Activated T-helper 2 cell treated with anti-CD3 and anti-CD28 coated beads, Interferon-gamma antibody, Interleukin-2, Interleukin-4, amounts not matched to agents 10 μg/mL and 5 μg/mL and 100 μg/mL, durations not matched to agents 14 hours and 24 hours and 36 hours (primary cell): ENCODE data around the gene MATK. TPM values are rescaled to one million over a fixed set of nuclear protein-coding genes. Genes with fewer than 3 reads are reported as not detected.

Source experiments
- DNase-seq: peaks from one replicate; pipeline ENCODE4 v3.0.0; 2021; ENCODE audit warnings: low spot score
- H3K27ac Mint-ChIP-seq: one replicate; pipeline ENCODE4 v1.8.0; 2021; ENCODE audit warnings: mixed read lengths
- H3K27me3 Mint-ChIP-seq: one replicate; pipeline ENCODE4 v1.8.0; 2021; ENCODE audit warnings: low read depth, mixed read lengths
- H3K36me3 Mint-ChIP-seq: one replicate; pipeline ENCODE4 v1.8.0; 2021; ENCODE audit warnings: low read depth, mixed read lengths
- H3K4me1 Mint-ChIP-seq: one replicate; pipeline ENCODE4 v1.8.0; 2021; ENCODE audit warnings: low read depth, mixed read lengths
- H3K4me3 Mint-ChIP-seq: one replicate; pipeline ENCODE4 v1.8.0; 2021; ENCODE audit warnings: low read depth, mild to moderate bottlenecking, moderate library complexity, mixed read lengths
- H3K9me3 Mint-ChIP-seq: one replicate; pipeline ENCODE4 v1.8.0; 2021; ENCODE audit warnings: mixed read lengths
- intact Hi-C: fragments of 100-400 bp; cut with micrococcal nuclease; formaldehyde crosslinking; loops from one replicate; pipeline ENCODE4 v1.15.1; 2023
- total RNA-seq: library from RNA; stranded (reverse); gene quantifications from 2 replicates; pipeline ENCODE4 v1.2.3, GENCODE V29; 2022

MATK gene
- total RNA-seq, 1 donor from 2014 or later: 25.4 TPM

- Mint-ChIP-seq H3K36me3 (peaks cover 11% of the 10 kb centered on the region), H3K27me3 (peaks cover 4% of the 10 kb centered on the region), H3K4me3 (no peak overlapping the region), H3K4me1 (peaks cover 9% of the 10 kb centered on the region), H3K27ac (no peak overlapping the region), H3K9me3 (peaks cover 10% of the 10 kb centered on the region)
- no peak for DNase-seq
- intact Hi-C loops: no loop called here
These were observed 7.6 kb upstream of the MATK start for GRCh38 chr19:3793799-3794198.

- intact Hi-C loops: no loop called here
- Mint-ChIP-seq H3K4me3 (no peak overlapping the region), H3K9me3 (peaks cover 10% of the 10 kb centered on the region), H3K4me1 (peaks cover 6% of the 10 kb centered on the region), H3K27ac (no peak overlapping the region), H3K36me3 (peaks cover 7% of the 10 kb centered on the region), H3K27me3 (peaks cover 4% of the 10 kb centered on the region)
- DNase-seq: no peak
These were observed 5.9 kb upstream of the MATK start for GRCh38 chr19:3792114-3792513.

- Mint-ChIP-seq H3K4me3 (no peak overlapping the region), H3K9me3 (no peaks in the 10 kb centered on the region), H3K27me3 (no peaks in the 10 kb centered on the region), H3K27ac (no peak overlapping the region), H3K4me1 (peaks cover 4% of the 10 kb centered on the region), H3K36me3 (no peaks in the 10 kb centered on the region)
- no peak for DNase-seq
- intact Hi-C loops: no loop called here
These were observed 4.8 kb upstream of the MATK start for GRCh38 chr19:3790941-3791340.

GRCh38 chr19:3790209-3790734 lies 4.1 kb upstream of the MATK start:
- Mint-ChIP-seq H3K27ac (no peak overlapping the region), H3K36me3 (no peaks in the 10 kb centered on the region), H3K4me1 (peaks cover 4% of the 10 kb centered on the region), H3K9me3 (no peaks in the 10 kb centered on the region), H3K4me3 (no peak overlapping the region), H3K27me3 (no peaks in the 10 kb centered on the region)
- no peak for DNase-seq
- intact Hi-C loops: no loop called here

- no peak overlapping the region for H3K4me3 Mint-ChIP-seq
- no peak for DNase-seq
- peaks cover 7% of the 10 kb centered on the region for H3K4me1 Mint-ChIP-seq
- H3K27me3 Mint-ChIP-seq: peaks cover 4% of the 10 kb centered on the region
- H3K27ac Mint-ChIP-seq: no peak overlapping the region
- H3K36me3 Mint-ChIP-seq: peaks cover 4% of the 10 kb centered on the region
- intact Hi-C loops: loop anchor here (5.0 kb wide), 1 partner anchor 33 kb away; no protein-coding TSS in a partner anchor
- H3K9me3 Mint-ChIP-seq: no peaks in the 10 kb centered on the region
These were observed 3.0 kb upstream of the MATK start for GRCh38 chr19:3788996-3789778.

GRCh38 chr19:3785451-3785937 lies 687 bp downstream of the MATK start:
- no peak for DNase-seq
- Mint-ChIP-seq H3K4me1 (peaks cover 7% of the 10 kb centered on the region), H3K4me3 (peak overlapping the region; percentile 79), H3K27me3 (peaks cover 4% of the 10 kb centered on the region), H3K36me3 (peaks cover 30% of the 10 kb centered on the region), H3K27ac (no peak overlapping the region), H3K9me3 (peaks cover 15% of the 10 kb centered on the region)
- intact Hi-C loops: loop anchor here (5.0 kb wide), 1 partner anchor 37 kb away; no protein-coding TSS in a partner anchor

- Mint-ChIP-seq H3K4me3 (peak overlapping the region; percentile 79), H3K27me3 (peaks cover 4% of the 10 kb centered on the region)
These were observed 1.4 kb downstream of the MATK start for GRCh38 chr19:3784607-3785450.

GRCh38 chr19:3783660-3784584 lies 2.3 kb downstream of the MATK start:
- Mint-ChIP-seq H3K27ac (no peak overlapping the region), H3K27me3 (peaks cover 4% of the 10 kb centered on the region), H3K4me1 (peaks cover 5% of the 10 kb centered on the region), H3K9me3 (peaks cover 15% of the 10 kb centered on the region), H3K4me3 (peak overlapping the region; percentile 71), H3K36me3 (peaks cover 30% of the 10 kb centered on the region)
- intact Hi-C loops: no loop called here
- no peak for DNase-seq

More at GRCh38 chr19:3784607-3785450, 1.4 kb downstream of the MATK start:
- peaks cover 7% of the 10 kb centered on the region for H3K4me1 Mint-ChIP-seq
- DNase-seq: no peak
- peaks cover 15% of the 10 kb centered on the region for H3K9me3 Mint-ChIP-seq
- H3K36me3 Mint-ChIP-seq: peaks cover 30% of the 10 kb centered on the region
- intact Hi-C loops: loop anchor here (5.0 kb wide), 1 partner anchor 37 kb away; no protein-coding TSS in a partner anchor
- H3K27ac Mint-ChIP-seq: peak overlapping the region; percentile 50

- H3K27me3 Mint-ChIP-seq: peaks cover 4% of the 10 kb centered on the region
- peaks cover 15% of the 10 kb centered on the region for H3K9me3 Mint-ChIP-seq
- DNase-seq: no peak
- H3K4me3 Mint-ChIP-seq: no peak overlapping the region
- intact Hi-C loops: no loop called here
- peaks cover 3% of the 10 kb centered on the region for H3K4me1 Mint-ChIP-seq
- no peak overlapping the region for H3K27ac Mint-ChIP-seq
- H3K36me3 Mint-ChIP-seq: peaks cover 30% of the 10 kb centered on the region
These were observed 3.3 kb downstream of the MATK start for GRCh38 chr19:3782903-3783302.

GRCh38 chr19:3782330-3782729 lies 3.9 kb downstream of the MATK start:
- Mint-ChIP-seq H3K36me3 (peaks cover 30% of the 10 kb centered on the region), H3K27me3 (peaks cover 4% of the 10 kb centered on the region), H3K27ac (no peak overlapping the region), H3K4me1 (peaks cover 3% of the 10 kb centered on the region), H3K9me3 (peaks cover 15% of the 10 kb centered on the region), H3K4me3 (no peak overlapping the region)
- DNase-seq: no peak
- intact Hi-C loops: no loop called here

GRCh38 chr19:3781603-3782002 lies 4.6 kb downstream of the MATK start:
- Mint-ChIP-seq H3K27me3 (peaks cover 4% of the 10 kb centered on the region), H3K4me1 (peaks cover 3% of the 10 kb centered on the region), H3K36me3 (peaks cover 30% of the 10 kb centered on the region), H3K4me3 (no peak overlapping the region), H3K27ac (no peak overlapping the region), H3K9me3 (peaks cover 15% of the 10 kb centered on the region)
- intact Hi-C loops: no loop called here
- DNase-seq: no peak

- intact Hi-C loops: no loop called here
- H3K36me3 Mint-ChIP-seq: peaks cover 30% of the 10 kb centered on the region
- peaks cover 15% of the 10 kb centered on the region for H3K9me3 Mint-ChIP-seq
- peaks cover 3% of the 10 kb centered on the region for H3K4me1 Mint-ChIP-seq
- DNase-seq: no peak
- no peak overlapping the region for H3K4me3 Mint-ChIP-seq
- peaks cover 4% of the 10 kb centered on the region for H3K27me3 Mint-ChIP-seq
- H3K27ac Mint-ChIP-seq: no peak overlapping the region
These were observed 5.3 kb downstream of the MATK start for GRCh38 chr19:3780786-3781304.
